ENCODE data around the gene ALG6.
"Not testable (repeated sequence)": the region's sequence is repeated elsewhere in the genome, so short reads cannot be mapped to it uniquely, and the experiment has no call there.

ALG6 gene

DNA sequence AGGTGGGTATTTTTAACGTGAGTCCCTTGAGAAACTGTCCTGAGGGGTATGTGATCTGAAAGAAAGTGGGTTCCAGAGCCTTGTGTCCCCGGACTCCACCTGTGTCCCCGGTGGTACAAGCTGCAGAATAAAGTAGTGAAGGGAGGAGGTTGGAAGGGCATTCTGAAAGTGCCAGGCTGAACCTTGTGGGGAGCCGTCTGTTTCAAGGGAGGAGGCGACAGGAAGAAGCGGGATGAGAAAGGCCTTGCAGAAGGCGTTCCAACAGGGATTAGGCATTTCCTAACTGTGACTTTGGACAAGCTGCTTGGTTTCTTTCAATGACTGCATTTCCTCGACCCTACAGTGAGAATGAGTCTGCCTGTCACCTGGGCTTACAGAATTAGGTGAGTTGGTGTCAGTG, 39.3 kb upstream of the ALG6 start:
- no peak for DNase-seq (ENCODE audit: low read depth in 3 of 3)

- no peak for DNase-seq (ENCODE audit: low read depth in 3 of 3)
These were observed 38.6 kb upstream of the ALG6 start for GRCh38 chr1:63328781-63329180.

GRCh38 chr1:63329621-63330330, 37.7 kb upstream of the ALG6 start:
- DNase-seq (ENCODE audit: low read depth in 3 of 3), result no peak

DNA sequence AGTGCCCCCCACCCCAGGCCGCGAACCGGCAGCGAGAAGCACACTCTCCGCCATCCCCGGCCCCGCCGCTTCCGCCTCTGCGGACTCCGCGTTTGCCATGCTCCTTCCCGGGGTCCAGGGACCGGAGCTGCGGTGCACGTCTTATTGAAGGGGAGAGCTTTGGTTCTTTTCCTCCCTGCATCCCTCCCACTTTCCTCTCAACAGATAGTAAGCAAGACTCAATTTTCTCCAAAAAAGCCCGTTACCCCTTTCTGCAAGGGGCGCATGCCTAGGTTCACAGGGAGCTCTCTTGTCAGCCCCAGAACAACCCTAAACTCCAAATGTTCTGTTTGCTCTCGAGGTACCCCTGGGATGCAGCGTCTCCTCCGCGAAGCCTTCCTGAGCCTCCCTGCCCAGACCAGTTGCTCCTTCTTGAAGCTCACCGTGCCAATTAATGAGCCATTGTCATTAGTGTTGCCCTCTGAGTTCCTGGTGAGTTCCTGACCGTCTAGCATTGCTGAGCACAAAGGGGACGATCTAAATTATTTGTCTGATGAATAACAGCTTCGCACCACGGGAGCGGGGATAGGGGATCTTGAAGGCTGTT, 37.0 kb upstream of the ALG6 start:
- DNase-seq (ENCODE audit: low read depth in 3 of 3), result no peak

- no peak for DNase-seq (ENCODE audit: low read depth in 3 of 3)
These were observed 25.0 kb upstream of the ALG6 start for GRCh38 chr1:63342402-63342801.

- no peak for DNase-seq (ENCODE audit: low read depth in 3 of 3)
These were observed 23.5 kb upstream of the ALG6 start for GRCh38 chr1:63343922-63344321.

GRCh38 chr1:63350320-63350719, 17.1 kb upstream of the ALG6 start:
- DNase-seq (ENCODE audit: low read depth in 3 of 3), result no peak

- DNase-seq (ENCODE audit: low read depth in 3 of 3), result no peak
These were observed 14.7 kb upstream of the ALG6 start for GRCh38 chr1:63352736-63353135.

GRCh38 chr1:63356234-63356633, 11.2 kb upstream of the ALG6 start:
- not testable (repeated sequence) for DNase-seq (ENCODE audit: low read depth in 3 of 3)

DNA sequence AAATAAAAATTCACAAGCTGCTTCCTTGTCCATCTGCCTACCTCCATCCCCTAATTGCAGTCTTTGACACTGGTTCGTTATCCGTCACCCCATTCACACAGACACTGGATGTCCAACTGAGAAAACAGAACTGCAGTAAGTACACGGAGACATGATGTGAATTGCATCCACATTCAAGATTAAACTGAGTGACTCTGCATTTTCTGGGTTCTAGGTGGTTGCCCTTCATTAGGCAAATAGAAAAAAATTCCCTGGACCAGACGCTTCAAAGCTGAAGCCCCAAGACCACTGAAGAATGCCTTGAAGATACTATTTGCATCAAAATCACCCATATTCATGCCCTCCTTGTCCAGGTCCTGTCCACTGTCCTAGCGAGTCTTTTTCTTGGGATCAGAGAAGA, 7.9 kb upstream of the ALG6 start:
- no peak for DNase-seq (ENCODE audit: low read depth in 3 of 3)

DNA sequence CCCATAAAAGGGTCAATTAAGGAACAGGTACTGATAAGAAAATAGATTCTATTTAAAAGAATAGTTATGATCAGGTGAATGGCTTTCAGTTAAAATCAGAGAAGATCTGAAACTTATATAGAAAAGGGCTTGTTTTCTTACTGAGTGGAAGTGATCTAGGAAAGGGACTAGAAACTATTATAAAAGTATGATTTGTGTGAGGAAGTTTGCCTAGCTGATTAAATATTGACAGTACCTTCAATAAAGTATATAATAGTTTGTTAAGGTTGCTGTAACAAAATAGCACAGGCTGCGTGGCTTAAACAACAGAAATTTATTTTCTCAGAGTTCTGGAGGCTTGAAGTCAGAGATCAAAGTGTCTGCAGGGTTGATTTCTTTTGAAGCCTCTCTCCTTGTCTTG, 5.4 kb upstream of the ALG6 start:
- DNase-seq (ENCODE audit: low read depth in 3 of 3), result no peak

GRCh38 chr1:63362578-63362977, 4.8 kb upstream of the ALG6 start:
- no peak for DNase-seq (ENCODE audit: low read depth in 3 of 3)

DNA sequence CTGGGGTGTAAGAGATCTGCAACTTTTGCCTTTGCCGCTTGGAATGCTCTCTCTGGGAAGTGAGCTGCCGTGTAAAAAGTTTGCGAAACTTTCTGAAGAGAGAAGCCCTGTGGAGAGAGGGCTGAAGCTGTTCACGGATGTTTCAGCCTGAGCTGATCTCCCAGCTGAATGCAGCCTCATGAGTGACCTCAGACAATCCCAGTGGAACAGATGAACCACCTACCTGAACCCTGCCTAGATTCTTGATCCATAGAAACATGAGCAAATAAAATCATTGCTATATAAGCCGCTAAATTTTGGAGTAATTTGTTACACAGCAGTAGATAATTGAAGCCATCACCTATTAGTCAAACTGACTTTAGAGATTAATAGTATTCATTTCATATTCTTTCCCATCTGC, 4.4 kb upstream of the ALG6 start:
- DNase-seq (ENCODE audit: low read depth in 3 of 3), result no peak

DNA sequence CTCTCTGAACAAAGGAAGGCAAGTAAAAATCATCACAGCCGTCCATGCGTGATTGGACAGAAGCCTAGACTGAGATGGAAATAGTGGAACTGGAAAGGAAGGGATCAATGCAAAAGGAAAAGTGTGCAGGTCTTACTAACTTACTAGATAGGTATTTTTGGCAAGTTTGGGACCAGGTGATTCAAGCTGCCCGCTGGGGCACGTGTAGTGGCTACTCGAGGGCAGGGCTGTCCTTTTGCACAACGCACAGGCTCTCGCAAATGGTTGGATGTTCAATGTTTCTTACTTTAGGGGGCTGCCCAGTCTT, 566 bp upstream of the ALG6 start:
- DNase-seq (ENCODE audit: low read depth in 3 of 3), result no peak

DNA sequence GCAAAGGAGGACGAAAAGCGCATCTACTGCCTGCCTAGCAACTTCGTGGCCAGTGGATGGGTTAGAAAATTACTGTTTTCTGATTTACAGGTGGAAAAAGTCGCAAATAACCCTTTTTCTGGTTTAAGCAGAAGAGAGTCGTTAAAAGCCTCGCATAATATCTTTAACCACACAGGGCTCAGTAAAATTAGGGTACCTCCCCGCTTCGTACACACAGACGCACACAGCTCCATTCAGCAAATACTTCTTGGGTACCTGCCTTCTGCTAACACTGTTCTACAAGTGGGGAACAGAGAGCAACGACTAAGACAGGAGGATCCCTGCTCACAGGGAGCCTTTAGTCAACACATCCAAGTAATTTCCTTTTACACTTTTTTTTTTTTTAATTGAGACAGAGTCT, 704 bp downstream of the ALG6 start:
- no peak for DNase-seq (ENCODE audit: low read depth in 3 of 3)

- DNase-seq (ENCODE audit: low read depth in 3 of 3), result no peak
These were observed 12.2 kb downstream of the ALG6 start for GRCh38 chr1:63379583-63379982.

DNA sequence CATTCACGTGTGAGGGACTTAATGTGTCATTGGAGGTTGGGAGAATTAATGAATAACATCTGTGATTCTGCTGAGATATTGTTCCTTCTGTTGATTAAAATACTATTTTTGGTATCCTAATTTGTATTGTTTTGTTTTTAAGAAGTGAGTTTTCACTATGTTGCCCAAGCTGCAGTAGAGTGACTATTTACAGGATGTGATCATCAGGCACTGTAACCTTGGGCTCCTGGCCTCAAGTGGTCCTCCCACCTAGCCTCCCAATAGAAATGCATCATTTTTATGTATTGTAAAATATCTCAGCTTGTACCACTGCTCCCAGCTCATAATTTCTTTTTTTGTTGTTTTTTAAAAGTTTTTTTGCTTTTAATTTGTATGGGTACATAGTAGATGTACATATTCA, 14.3 kb downstream of the ALG6 start:
- DNase-seq (ENCODE audit: low read depth in 3 of 3), result no peak

- no peak for DNase-seq (ENCODE audit: low read depth in 3 of 3)
These were observed 34.5 kb downstream of the ALG6 start for GRCh38 chr1:63401945-63402344.

- DNase-seq (ENCODE audit: low read depth in 3 of 3), result no peak
These were observed 36.0 kb downstream of the ALG6 start for GRCh38 chr1:63403386-63403785.

GRCh38 chr1:63405021-63405420, 37.6 kb downstream of the ALG6 start:
- DNase-seq (ENCODE audit: low read depth in 3 of 3), result no peak

- no peak for DNase-seq (ENCODE audit: low read depth in 3 of 3)
These were observed 38.6 kb downstream of the ALG6 start for GRCh38 chr1:63405987-63406386.

DNA sequence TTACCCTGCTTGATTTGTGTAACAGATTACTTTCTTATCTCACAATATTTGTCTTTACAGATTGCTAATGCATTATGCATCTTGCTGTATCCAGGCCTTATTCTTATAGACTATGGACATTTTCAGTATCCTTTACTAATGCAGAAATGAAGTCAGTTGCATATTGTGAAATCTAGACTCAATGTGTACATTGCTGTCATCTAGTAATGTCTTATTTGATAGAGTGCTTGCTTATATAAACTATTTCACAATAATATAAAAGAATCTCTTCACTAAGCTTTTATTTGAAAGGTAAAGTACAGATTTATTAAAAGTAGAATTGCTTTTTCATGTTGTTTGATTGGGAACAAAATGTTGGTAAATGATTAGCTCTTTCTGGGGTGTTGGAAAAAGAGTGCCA, 39.6 kb downstream of the ALG6 start:
- DNase-seq (ENCODE audit: low read depth in 3 of 3), result no peak

- no peak for DNase-seq (ENCODE audit: low read depth in 3 of 3)
These were observed 40.9 kb downstream of the ALG6 start for GRCh38 chr1:63408331-63408730.

GRCh38 chr1:63411066-63411465, 43.6 kb downstream of the ALG6 start:
- DNase-seq (ENCODE audit: low read depth in 3 of 3), result no peak

All from stimulated activated CD4-positive, alpha-beta T cell treated with anti-CD3 and anti-CD28 coated beads, TNF-alpha, amount 100 ng/mL, for 48 hours (primary cell).